ENCODE results near the gene STEAP3.

- TF ChIP-seq CTCF (IDR thresholded peaks at IDR 0.05) (no peak), BHLHE40 (IDR thresholded peaks at IDR 0.05; ENCODE audit: low read depth, low read length) (no peak), ESRRA (IDR thresholded peaks at IDR 0.05; ENCODE audit: borderline replicate concordance, low read length) (no peak), POLR2A (IDR thresholded peaks at IDR 0.05; ENCODE audit: low read length) (no peak), JUN (IDR thresholded peaks at IDR 0.05) (no peak), CHD2 (IDR thresholded peaks at IDR 0.05; ENCODE audit: low read length, partially characterized antibody) (no peak), CBX8 (IDR thresholded peaks at IDR 0.05) (no peak), USF2 (IDR thresholded peaks at IDR 0.05) (no peak), NR3C1 (IDR thresholded peaks at IDR 0.05) (no peak), CEBPB (IDR thresholded peaks at IDR 0.05) (no peak), CHD4 (IDR thresholded peaks at IDR 0.05; ENCODE audit: borderline replicate concordance) (no peak)
- TF ChIP-seq, protein P1, sequence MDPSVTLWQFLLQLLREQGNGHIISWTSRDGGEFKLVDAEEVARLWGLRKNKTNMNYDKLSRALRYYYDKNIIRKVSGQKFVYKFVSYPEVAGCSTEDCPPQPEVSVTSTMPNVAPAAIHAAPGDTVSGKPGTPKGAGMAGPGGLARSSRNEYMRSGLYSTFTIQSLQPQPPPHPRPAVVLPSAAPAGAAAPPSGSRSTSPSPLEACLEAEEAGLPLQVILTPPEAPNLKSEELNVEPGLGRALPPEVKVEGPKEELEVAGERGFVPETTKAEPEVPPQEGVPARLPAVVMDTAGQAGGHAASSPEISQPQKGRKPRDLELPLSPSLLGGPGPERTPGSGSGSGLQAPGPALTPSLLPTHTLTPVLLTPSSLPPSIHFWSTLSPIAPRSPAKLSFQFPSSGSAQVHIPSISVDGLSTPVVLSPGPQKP (IDR thresholded peaks at IDR 0.05; ENCODE audit: low read depth, low read length), result no peak
Observed at GRCh38 chr2:119245076-119245840, 21.6 kb downstream of the STEAP3 start.

Data from A549 (cell line).